ELF-1 (cell line): ENCODE results near the gene UBLCP1.
"Not testable (repeated sequence)": the region's sequence is repeated elsewhere in the genome, so short reads cannot be mapped to it uniquely, and the experiment has no call there.

Experiments
- DNase-seq: peaks from one replicate; pipeline ENCODE4 v3.0.0-alpha.2; 2016; ENCODE audit warnings: low read depth, low spot score

The UBLCP1 gene

GRCh38 chr5:159262859-159263568 lies at the start of gene UBLCP1:
TSS of gene UBLCP1 (plus strand) at chr5:159263290. CDS start at chr5:159268916, 5,626 bp downstream.
- peak; percentile 90 for DNase-seq

- DNase-seq: no peak
Measured at GRCh38 chr5:159214486-159215271, 48.4 kb upstream of the UBLCP1 start.

GRCh38 chr5:159215886-159216285 lies 47.2 kb upstream of the UBLCP1 start:
- DNase-seq: no peak

GRCh38 chr5:159216454-159216853 lies 46.6 kb upstream of the UBLCP1 start:
- no peak for DNase-seq

- no peak for DNase-seq
Measured at GRCh38 chr5:159217236-159217635, 45.9 kb upstream of the UBLCP1 start.

- DNase-seq: no peak
Measured at GRCh38 chr5:159218595-159219023, 44.5 kb upstream of the UBLCP1 start.

- DNase-seq: no peak
Measured at GRCh38 chr5:159220206-159220605, 42.9 kb upstream of the UBLCP1 start.

- DNase-seq: no peak
Measured at GRCh38 chr5:159223469-159223868, 39.6 kb upstream of the UBLCP1 start.

GRCh38 chr5:159224471-159224870 lies 38.6 kb upstream of the UBLCP1 start:
- DNase-seq: no peak

- DNase-seq: no peak
Measured at GRCh38 chr5:159226451-159226850, 36.6 kb upstream of the UBLCP1 start.

- DNase-seq: no peak
Measured at GRCh38 chr5:159227452-159227851, 35.6 kb upstream of the UBLCP1 start.

- not testable (repeated sequence) for DNase-seq
Measured at GRCh38 chr5:159228097-159228496, 35.0 kb upstream of the UBLCP1 start.

- DNase-seq: peak; percentile 35
Measured at GRCh38 chr5:159230657-159231056, 32.4 kb upstream of the UBLCP1 start.

GRCh38 chr5:159231167-159231566 lies 31.9 kb upstream of the UBLCP1 start:
- DNase-seq: no peak

- not testable (repeated sequence) for DNase-seq
Measured at GRCh38 chr5:159235871-159236520, 27.1 kb upstream of the UBLCP1 start.

- DNase-seq: no peak
Measured at GRCh38 chr5:159240301-159240870, 22.7 kb upstream of the UBLCP1 start.

- DNase-seq: no peak
Measured at GRCh38 chr5:159241946-159242552, 21.0 kb upstream of the UBLCP1 start.

- DNase-seq: no peak
Measured at GRCh38 chr5:159242656-159243055, 20.4 kb upstream of the UBLCP1 start.

GRCh38 chr5:159243385-159243784 lies 19.7 kb upstream of the UBLCP1 start:
- DNase-seq: no peak

- DNase-seq: no peak
Measured at GRCh38 chr5:159244163-159244562, 18.9 kb upstream of the UBLCP1 start.

GRCh38 chr5:159244890-159245289 lies 18.2 kb upstream of the UBLCP1 start:
- no peak for DNase-seq

- DNase-seq: no peak
Measured at GRCh38 chr5:159249158-159249557, 13.9 kb upstream of the UBLCP1 start.
